Endothelial cell of umbilical vein (primary cell): ENCODE data around the gene CFAP70. TPM values are rescaled to one million over a fixed set of nuclear protein-coding genes. Genes with fewer than 3 reads are reported as not detected.

ENCODE experiments used
- BruUV-seq: library from RNA; stranded (reverse); fragments of 400-500 nt; replicated peaks from 2 replicates; lab custom pipeline; 2021; lab: Mats Ljungman, UMichigan
- CTCF ChIA-PET: fragments of 300-600, 350-600 bp; sonication (Branson Sonifier 250); formaldehyde crosslinking; loops from one replicate; lab custom pipeline; 2021; ENCODE audit warnings: antibody characterized with exemption, inconsistent platforms; lab: Charles Lee
- POLR2A ChIA-PET: fragments of 300-600, 350-600 bp; sonication (Branson Sonifier 250); formaldehyde crosslinking; loops from one replicate; lab custom pipeline; 2021; ENCODE audit warnings: antibody characterized with exemption, inconsistent platforms; lab: Charles Lee
- DNase-seq: peaks from one replicate; pipeline ENCODE4 v3.0.0-alpha.2; 2011; ENCODE audit warnings: low read depth, low spot score
- FAIRE-seq: peaks from 2 replicates; lab custom pipeline; 2011; peaks lifted over from hg19 to GRCh38; lab: Jason Lieb, UNC
- H2AFZ ChIP-seq: 2 replicates; pipeline ENCODE4 v1.6.0; 2012; ENCODE audit warnings: low read depth, low read length, control low read depth, inconsistent platforms
- H3K27ac ChIP-seq: 2 replicates; pipeline ENCODE4 v1.5.1; 2011; ENCODE audit warnings: low read depth, mild to moderate bottlenecking, control low read depth, low read length, moderate library complexity; ENCODE audit not compliant: insufficient read depth
- H3K27me3 ChIP-seq, 2 experiments: 2 replicates each; pipeline versions ENCODE4 v1.6.0 to v1.6.1; 2011; ENCODE audit warnings: low read length in 2 of 2, mixed read lengths in 1 of 2; ENCODE audit not compliant: control insufficient read depth in 2 of 2, insufficient read depth in 2 of 2
- H3K36me3 ChIP-seq, 2 experiments: 2 replicates in 1 of 2; 3 replicates in 1 of 2; pipeline ENCODE4 v1.5.1; 2011; ENCODE audit warnings: low read length in 2 of 2, mild to moderate bottlenecking in 1 of 2, moderate library complexity in 1 of 2; ENCODE audit not compliant: control insufficient read depth in 2 of 2, insufficient read depth in 2 of 2; ENCODE audit errors: extremely low read depth in 1 of 2
- H3K4me1 ChIP-seq: 3 replicates; pipeline ENCODE4 v1.5.1; 2011; ENCODE audit warnings: mild to moderate bottlenecking, low read length; ENCODE audit not compliant: control insufficient read depth, insufficient read depth; ENCODE audit errors: extremely low read depth
- H3K4me2 ChIP-seq: 2 replicates; pipeline ENCODE4 v1.6.1; 2011; ENCODE audit warnings: low read length, control low read depth, mixed read lengths; ENCODE audit not compliant: insufficient read depth
- H3K4me3 ChIP-seq, 3 experiments: fragments of 200-600 bp in 1 of 3; sonication (generic), shearing (Covaris generic) in 1 of 3; replicated peaks in 1 of 3; 2 replicates each; pipeline ENCODE4 v1.5.1; 2011 to 2016; ENCODE audit warnings: control low read depth in 3 of 3, low read length in 3 of 3, mild to moderate bottlenecking in 2 of 3, inconsistent platforms in 1 of 3, low read depth in 1 of 3, moderate library complexity in 1 of 3; ENCODE audit not compliant: insufficient read depth in 1 of 3
- H3K79me2 ChIP-seq: 2 replicates; pipeline ENCODE4 v1.6.0; 2012; ENCODE audit warnings: low read length, inconsistent platforms; ENCODE audit not compliant: control insufficient read depth, insufficient read depth
- H3K9ac ChIP-seq: replicated peaks from 2 replicates; pipeline ENCODE3; 2011; ENCODE audit warnings: low read length, control low read depth; ENCODE audit not compliant: insufficient read depth; ENCODE audit errors: extremely low read depth
- H3K9me1 ChIP-seq: replicated peaks from 3 replicates; pipeline ENCODE4 v1.6.0; 2011; ENCODE audit warnings: mild to moderate bottlenecking, low read length; ENCODE audit not compliant: control insufficient read depth, insufficient read depth; ENCODE audit errors: extremely low read depth
- H3K9me3 ChIP-seq: replicated peaks from 2 replicates; pipeline ENCODE4 v1.5.1; 2012; ENCODE audit warnings: low read length, inconsistent platforms; ENCODE audit not compliant: control insufficient read depth, insufficient read depth
- H4K20me1 ChIP-seq: replicated peaks from 2 replicates; pipeline ENCODE3; 2011; ENCODE audit warnings: mild to moderate bottlenecking, low read length; ENCODE audit not compliant: control insufficient read depth, insufficient read depth; ENCODE audit errors: extremely low read depth
- EZH2 ChIP-seq: IDR thresholded peaks from 2 replicates; pipeline ENCODE4 v1.6.1; 2012; ENCODE audit warnings: borderline replicate concordance, low read depth, mild to moderate bottlenecking, moderate library complexity, low read length, inconsistent platforms; ENCODE audit not compliant: severe bottlenecking
- FOS ChIP-seq: IDR thresholded peaks from 2 replicates; pipeline ENCODE4 v1.6.1; 2011; ENCODE audit warnings: mild to moderate bottlenecking, low read length, moderate library complexity, borderline replicate concordance; ENCODE audit not compliant: insufficient read depth
- GATA2 ChIP-seq: IDR thresholded peaks from 2 replicates; pipeline ENCODE4 v1.7.0; 2011; ENCODE audit warnings: low read depth, mild to moderate bottlenecking, moderate library complexity, mixed read lengths, low read length; ENCODE audit not compliant: insufficient read length, insufficient read depth
- JUN ChIP-seq: IDR thresholded peaks from 2 replicates; pipeline ENCODE4 v1.6.1; 2011; ENCODE audit warnings: borderline replicate concordance, low read depth; ENCODE audit not compliant: insufficient read length, insufficient read depth
- MYC ChIP-seq: IDR thresholded peaks from one replicate; pipeline ENCODE4 v1.6.1; 2011; ENCODE audit warnings: mild to moderate bottlenecking, low read depth, low read length
- POLR2A ChIP-seq: IDR thresholded peaks from 2 replicates; pipeline ENCODE4 v1.6.1; 2012; ENCODE audit warnings: low read depth, mild to moderate bottlenecking, control low read depth, low read length
- POLR2AphosphoS5 ChIP-seq: IDR thresholded peaks from 2 replicates; pipeline ENCODE4 v1.6.1; 2012; ENCODE audit warnings: low read depth, mild to moderate bottlenecking, control low read depth, low read length, moderate library complexity; ENCODE audit not compliant: insufficient read depth
- dilution Hi-C: fragments of 300-500 bp; cut with MboI; formaldehyde crosslinking; loops from one replicate; pipeline ENCODE4 v1.15.0; 2019; ENCODE audit warnings: low sequenced_read_pairs; ENCODE audit not compliant: extremely low pct_ligation_motif_present
- intact Hi-C: fragments of 100-400 bp; cut with micrococcal nuclease; formaldehyde crosslinking; loops from one replicate; pipeline ENCODE4 v1.10.0; 2022
- polyA plus RNA-seq, 4 experiments: library from polyadenylated mRNA; depleted of rRNA in 3 of 4; stranded (reverse) in 3 of 4; unstranded in 1 of 4; fragments of >200 nt; gene quantifications; 2 replicates each; pipeline versions ENCODE4 v1.2.1 to v1.2.3, GENCODE V29; 2011 to 2012; ENCODE audit warnings: missing spikeins in 1 of 4
- total RNA-seq: library from RNA; stranded (reverse); gene quantifications from 2 replicates; pipeline ENCODE4 v1.2.3, GENCODE V29; 2021
- TF ChIP-seq, protein P1 (sequence below), 2 donors: IDR thresholded peaks; 1 replicate in 1 of 2; 2 replicates in 1 of 2; pipeline ENCODE4 v1.5.1; 2011; ENCODE audit warnings: low read length in 2 of 2, mild to moderate bottlenecking in 2 of 2, moderate library complexity in 2 of 2, control low read depth in 1 of 2, inconsistent platforms in 1 of 2, low read depth in 1 of 2; ENCODE audit not compliant: insufficient read depth in 1 of 2; ENCODE audit errors: extremely low read depth in 1 of 2
- TF ChIP-seq, protein P2 (sequence below): IDR thresholded peaks from 2 replicates; pipeline ENCODE4 v1.6.1; 2011; ENCODE audit not compliant: insufficient read depth, insufficient read length

CFAP70 gene
- total and polyA plus RNA-seq, 2 donors (not counting 3 experiments of a cell fraction or from before 2014, with no cell fraction given): 0.19 to 0.27 TPM

DNA sequence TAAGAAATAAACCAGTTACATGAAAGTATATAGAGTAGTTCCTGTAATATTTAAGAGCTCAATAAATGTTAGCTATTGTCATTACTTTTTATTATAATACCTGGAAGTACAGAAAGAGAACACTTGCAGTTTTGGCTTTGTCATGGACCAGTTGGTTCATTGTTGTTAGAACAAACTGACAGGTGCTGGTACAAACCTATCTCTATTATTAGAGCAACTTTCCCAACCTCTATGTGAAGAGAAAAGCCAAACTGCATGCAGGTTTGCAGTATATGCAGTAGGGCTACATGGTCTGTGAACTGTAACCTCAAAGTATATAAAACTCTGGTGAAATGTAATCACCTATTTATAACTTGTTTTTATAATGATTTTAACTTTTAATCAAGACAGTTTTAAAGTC, 132.0 kb downstream of the CFAP70 start:
- H3K4me3 ChIP-seq: no peak overlapping the region
- H3K4me1 ChIP-seq: no peaks in the 10 kb centered on the region
- DNase-seq (no peak), FAIRE-seq (no peak)
- no peak overlapping the region for H2AFZ ChIP-seq
- H3K4me2 ChIP-seq: no peak overlapping the region
- BruUV-seq: no TSS peak
- dilution Hi-C loops (no loop called here), intact Hi-C loops (no loop called here)
- ChIA-PET CTCF (interaction anchor here (1.5 kb wide), 1 partner anchor 9 kb away, joined by 3 read pairs; no protein-coding TSS in a partner anchor), POLR2A (no interaction called here)
- peaks cover 0 to 3% of the 10 kb centered on the region in 2 experiments for H3K36me3 ChIP-seq
- H3K9me3 ChIP-seq: no peaks in the 10 kb centered on the region
- no peak for TF ChIP-seq POLR2A
- H3K79me2 ChIP-seq: no peaks in the 10 kb centered on the region
- H3K27me3 ChIP-seq: no peaks in the 10 kb centered on the region
- H3K9ac ChIP-seq: no peak overlapping the region
- no peaks in the 10 kb centered on the region for H4K20me1 ChIP-seq
- H3K9me1 ChIP-seq: no peaks in the 10 kb centered on the region
- H3K27ac ChIP-seq: no peak overlapping the region

DNA sequence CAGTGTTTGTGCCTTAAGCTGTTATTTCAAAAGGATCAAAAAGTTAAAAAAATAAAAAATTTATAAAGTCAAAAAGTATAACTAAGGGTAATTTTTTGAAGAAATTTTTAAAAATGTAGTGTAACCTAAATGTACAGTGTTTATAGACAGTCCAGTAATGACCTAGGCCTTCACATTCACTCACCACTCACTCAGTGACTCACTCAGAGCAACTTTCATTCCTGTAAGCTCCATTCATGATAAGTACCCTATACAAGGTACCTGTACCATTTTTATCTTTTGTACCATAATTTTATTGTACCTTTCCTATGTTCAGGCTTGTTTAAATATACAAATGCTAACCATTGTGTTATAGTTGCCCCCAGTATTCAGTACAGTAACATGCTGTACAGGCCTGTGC, 133.1 kb downstream of the CFAP70 start:
- DNase-seq (no peak), FAIRE-seq (no peak)
- BruUV-seq: no TSS peak
- H3K4me2 ChIP-seq: no peak overlapping the region
- H3K9me3 ChIP-seq: no peaks in the 10 kb centered on the region
- no peaks in the 10 kb centered on the region for H4K20me1 ChIP-seq
- no peak overlapping the region for H3K4me3 ChIP-seq
- no peak overlapping the region for H2AFZ ChIP-seq
- TF ChIP-seq MYC (no peak), POLR2A (no peak), FOS (no peak), POLR2AphosphoS5 (no peak), GATA2 (no peak), JUN (no peak), EZH2 (no peak)
- TF ChIP-seq, protein P1, sequence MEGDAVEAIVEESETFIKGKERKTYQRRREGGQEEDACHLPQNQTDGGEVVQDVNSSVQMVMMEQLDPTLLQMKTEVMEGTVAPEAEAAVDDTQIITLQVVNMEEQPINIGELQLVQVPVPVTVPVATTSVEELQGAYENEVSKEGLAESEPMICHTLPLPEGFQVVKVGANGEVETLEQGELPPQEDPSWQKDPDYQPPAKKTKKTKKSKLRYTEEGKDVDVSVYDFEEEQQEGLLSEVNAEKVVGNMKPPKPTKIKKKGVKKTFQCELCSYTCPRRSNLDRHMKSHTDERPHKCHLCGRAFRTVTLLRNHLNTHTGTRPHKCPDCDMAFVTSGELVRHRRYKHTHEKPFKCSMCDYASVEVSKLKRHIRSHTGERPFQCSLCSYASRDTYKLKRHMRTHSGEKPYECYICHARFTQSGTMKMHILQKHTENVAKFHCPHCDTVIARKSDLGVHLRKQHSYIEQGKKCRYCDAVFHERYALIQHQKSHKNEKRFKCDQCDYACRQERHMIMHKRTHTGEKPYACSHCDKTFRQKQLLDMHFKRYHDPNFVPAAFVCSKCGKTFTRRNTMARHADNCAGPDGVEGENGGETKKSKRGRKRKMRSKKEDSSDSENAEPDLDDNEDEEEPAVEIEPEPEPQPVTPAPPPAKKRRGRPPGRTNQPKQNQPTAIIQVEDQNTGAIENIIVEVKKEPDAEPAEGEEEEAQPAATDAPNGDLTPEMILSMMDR (IDR thresholded peaks at IDR 0.05; ENCODE audit: extremely low read depth in 1 of 2, insufficient read depth in 1 of 2, low read depth in 1 of 2, low read length in 2 of 2): no peak
- TF ChIP-seq, protein P2, sequence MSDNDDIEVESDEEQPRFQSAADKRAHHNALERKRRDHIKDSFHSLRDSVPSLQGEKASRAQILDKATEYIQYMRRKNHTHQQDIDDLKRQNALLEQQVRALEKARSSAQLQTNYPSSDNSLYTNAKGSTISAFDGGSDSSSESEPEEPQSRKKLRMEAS: no peak
- H3K79me2 ChIP-seq: no peaks in the 10 kb centered on the region
- CTCF ChIA-PET: interaction anchor here (1.5 kb wide), 1 partner anchor 8 kb away, joined by 3 read pairs; no protein-coding TSS in a partner anchor
- dilution Hi-C loops: no loop called here
- H3K27ac ChIP-seq: no peak overlapping the region
- H3K9me1 ChIP-seq: no peaks in the 10 kb centered on the region
- peaks cover 0 to 2% of the 10 kb centered on the region in 2 experiments for H3K36me3 ChIP-seq
- H3K9ac ChIP-seq: no peak overlapping the region
- intact Hi-C loops: no loop called here
- POLR2A ChIA-PET: no interaction called here
- no peaks in the 10 kb centered on the region for H3K4me1 ChIP-seq
- no peaks in the 10 kb centered on the region for H3K27me3 ChIP-seq
